EH (cell line): ENCODE results near the gene GSE1.

Source experiments
- DNase-seq: peaks from one replicate; pipeline ENCODE4 v3.0.0-alpha.2; 2015; ENCODE audit warnings: low read depth

The GSE1 gene

GRCh38 chr16:85680352-85680944 is 67.3 kb downstream of the GSE1 start:
- DNase-seq, result no peak

GRCh38 chr16:85681255-85681654 is 68.1 kb downstream of the GSE1 start:
- DNase-seq, result no peak

- no peak for DNase-seq
Observed at GRCh38 chr16:85682516-85682915, 69.4 kb downstream of the GSE1 start.

- DNase-seq, result no peak
Observed at GRCh38 chr16:85683363-85683762, 70.2 kb downstream of the GSE1 start.

- no peak for DNase-seq
Observed at GRCh38 chr16:85685251-85685650, 72.1 kb downstream of the GSE1 start.

- DNase-seq, result no peak
Observed at GRCh38 chr16:85686912-85687591, 73.9 kb downstream of the GSE1 start.

GRCh38 chr16:85687651-85688471 is 74.7 kb downstream of the GSE1 start:
- DNase-seq, result no peak

GRCh38 chr16:85688586-85689284 is 75.6 kb downstream of the GSE1 start, which contains the start of gene GINS2:
TSS of gene GINS2 (minus strand) at chr16:85688954. CDS start at chr16:85688898, 56 bp downstream.
- peak; percentile 92 for DNase-seq

- no peak for DNase-seq
Observed at GRCh38 chr16:85689285-85689949, 76.3 kb downstream of the GSE1 start.

- DNase-seq, result no peak
Observed at GRCh38 chr16:85689950-85690320, 76.8 kb downstream of the GSE1 start.

- peak; percentile 24 for DNase-seq
Observed at GRCh38 chr16:85690469-85691064, 77.4 kb downstream of the GSE1 start.

- DNase-seq, result no peak
Observed at GRCh38 chr16:85695196-85696128, 82.3 kb downstream of the GSE1 start.

- DNase-seq, result no peak
Observed at GRCh38 chr16:85696781-85697180, 83.7 kb downstream of the GSE1 start.

- DNase-seq, result no peak
Observed at GRCh38 chr16:85697431-85697830, 84.3 kb downstream of the GSE1 start.

GRCh38 chr16:85698459-85698891 is 85.4 kb downstream of the GSE1 start:
- no peak for DNase-seq

GRCh38 chr16:85698935-85699558 is 85.9 kb downstream of the GSE1 start:
- DNase-seq, result no peak

GRCh38 chr16:85699628-85700027 is 86.5 kb downstream of the GSE1 start:
- DNase-seq, result peak; percentile 65

GRCh38 chr16:85704011-85704410 is 90.9 kb downstream of the GSE1 start:
- DNase-seq, result no peak

- no peak for DNase-seq
Observed at GRCh38 chr16:85704900-85705846, 92.1 kb downstream of the GSE1 start.
